ENCODE results near the gene RNF17. TPM values are rescaled to one million over a fixed set of nuclear protein-coding genes. Genes with fewer than 3 reads are reported as not detected.
"Not testable (repeated sequence)": the region's sequence is repeated elsewhere in the genome, so short reads cannot be mapped to it uniquely, and the experiment has no call there.

The RNF17 gene
- total RNA-seq, 1 donor from 2014 or later = not detected

DNA sequence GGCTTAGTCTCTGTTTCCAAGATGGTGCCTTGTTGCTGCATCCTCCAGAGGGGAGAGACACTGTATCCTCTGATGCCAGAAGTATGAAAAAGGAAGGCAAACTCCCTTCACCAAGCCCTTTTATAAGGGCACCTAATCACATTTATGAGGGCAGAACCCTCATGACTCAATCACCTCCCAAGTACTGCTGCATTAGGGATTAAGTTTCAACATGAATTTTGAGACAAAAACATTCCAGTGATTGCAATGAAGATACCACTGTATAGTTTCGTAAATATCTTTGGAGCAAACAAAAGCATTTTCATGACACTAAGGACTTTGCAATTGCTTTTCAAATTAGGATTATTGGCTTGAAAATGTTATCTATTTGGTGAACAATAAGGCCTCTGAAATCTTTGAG lies 63.8 kb downstream of the RNF17 start:
- H2AFZ ChIP-seq (ENCODE audit: low read depth, low read length) = no peak overlapping the region
- no peaks in the 10 kb centered on the region for H3K27me3 ChIP-seq (ENCODE audit: insufficient read depth, low read length)
- no peak overlapping the region for H3K9ac ChIP-seq (ENCODE audit: low read length)
- no peaks in the 10 kb centered on the region for H3K36me3 Mint-ChIP-seq (ENCODE audit: low read depth, unreplicated experiment)
- no peaks in the 10 kb centered on the region for H3K9me3 Mint-ChIP-seq (ENCODE audit: unreplicated experiment)
- no peak overlapping the region for H3K4me3 Mint-ChIP-seq (ENCODE audit: unreplicated experiment)
- H3K4me2 ChIP-seq (ENCODE audit: low read length) = no peak overlapping the region
- H3K27ac Mint-ChIP-seq (ENCODE audit: unreplicated experiment) = no peak overlapping the region
- H3K27ac ChIP-seq (ENCODE audit: low read depth, low read length) = no peak overlapping the region
- no peak overlapping the region for H3K4me3 ChIP-seq (ENCODE audit: insufficient read depth, low read depth, low read length)
- H3K79me2 ChIP-seq (ENCODE audit: insufficient read depth, low read length) = no peaks in the 10 kb centered on the region
- H3K27me3 Mint-ChIP-seq (ENCODE audit: low read depth, unreplicated experiment) = no peaks in the 10 kb centered on the region
- H3K4me1 ChIP-seq (ENCODE audit: insufficient read depth, low read length) = no peaks in the 10 kb centered on the region
- no peaks in the 10 kb centered on the region for H4K20me1 ChIP-seq (ENCODE audit: insufficient read depth, low read length)
- no peaks in the 10 kb centered on the region for H3K4me1 Mint-ChIP-seq (ENCODE audit: low read depth, unreplicated experiment)
- DNase-seq (ENCODE audit: low read depth) = no peak
- TF ChIP-seq, protein P1, sequence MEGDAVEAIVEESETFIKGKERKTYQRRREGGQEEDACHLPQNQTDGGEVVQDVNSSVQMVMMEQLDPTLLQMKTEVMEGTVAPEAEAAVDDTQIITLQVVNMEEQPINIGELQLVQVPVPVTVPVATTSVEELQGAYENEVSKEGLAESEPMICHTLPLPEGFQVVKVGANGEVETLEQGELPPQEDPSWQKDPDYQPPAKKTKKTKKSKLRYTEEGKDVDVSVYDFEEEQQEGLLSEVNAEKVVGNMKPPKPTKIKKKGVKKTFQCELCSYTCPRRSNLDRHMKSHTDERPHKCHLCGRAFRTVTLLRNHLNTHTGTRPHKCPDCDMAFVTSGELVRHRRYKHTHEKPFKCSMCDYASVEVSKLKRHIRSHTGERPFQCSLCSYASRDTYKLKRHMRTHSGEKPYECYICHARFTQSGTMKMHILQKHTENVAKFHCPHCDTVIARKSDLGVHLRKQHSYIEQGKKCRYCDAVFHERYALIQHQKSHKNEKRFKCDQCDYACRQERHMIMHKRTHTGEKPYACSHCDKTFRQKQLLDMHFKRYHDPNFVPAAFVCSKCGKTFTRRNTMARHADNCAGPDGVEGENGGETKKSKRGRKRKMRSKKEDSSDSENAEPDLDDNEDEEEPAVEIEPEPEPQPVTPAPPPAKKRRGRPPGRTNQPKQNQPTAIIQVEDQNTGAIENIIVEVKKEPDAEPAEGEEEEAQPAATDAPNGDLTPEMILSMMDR (IDR thresholded peaks at IDR 0.05; ENCODE audit: insufficient read depth, low read depth, low read length) = no peak
- no peak for TF ChIP-seq EZH2 (IDR thresholded peaks at IDR 0.05; ENCODE audit: insufficient read depth, low read length)
- FAIRE-seq = no peak
- H3K9me3 ChIP-seq (ENCODE audit: insufficient read depth, low read depth, low read length) = peaks cover 2% of the 10 kb centered on the region
- H3K36me3 ChIP-seq (ENCODE audit: insufficient read depth, low read length) = no peaks in the 10 kb centered on the region

DNA sequence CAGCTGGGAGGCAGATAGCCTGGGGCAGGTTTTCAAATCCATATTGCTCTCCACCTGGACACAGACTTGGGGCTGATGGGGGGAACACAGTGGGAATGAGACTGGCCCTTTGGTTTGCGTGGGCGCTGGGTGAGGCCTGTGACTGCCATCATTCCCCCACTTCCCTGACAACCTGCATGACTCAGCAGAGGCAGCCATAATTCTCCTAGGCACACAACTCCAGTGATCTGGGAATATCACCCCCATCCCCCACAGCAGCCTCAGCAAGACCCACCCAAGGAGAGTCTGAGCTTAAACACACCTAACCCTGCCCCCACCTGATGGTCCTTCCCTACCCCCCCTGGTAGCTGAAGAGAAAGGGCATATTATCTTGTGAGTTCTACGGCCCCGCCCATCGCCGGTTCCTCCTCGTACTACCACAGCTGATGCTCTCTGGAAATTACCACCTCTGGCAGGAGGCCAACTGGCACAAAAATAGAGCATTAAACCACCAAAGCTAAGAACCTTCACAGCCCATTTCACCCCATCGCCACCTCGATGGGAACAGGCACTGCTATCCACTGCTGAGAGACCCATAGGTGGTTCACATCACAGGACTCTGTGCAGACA lies 71.0 kb downstream of the RNF17 start:
- Mint-ChIP-seq H3K36me3 (ENCODE audit: low read depth, unreplicated experiment) (no peaks in the 10 kb centered on the region), H3K27ac (ENCODE audit: unreplicated experiment) (no peak overlapping the region), H3K4me1 (ENCODE audit: low read depth, unreplicated experiment) (no peaks in the 10 kb centered on the region), H3K27me3 (ENCODE audit: low read depth, unreplicated experiment) (peaks cover 15% of the 10 kb centered on the region), H3K4me3 (ENCODE audit: unreplicated experiment) (no peak overlapping the region), H3K9me3 (ENCODE audit: unreplicated experiment) (no peaks in the 10 kb centered on the region)
- Histone ChIP-seq H2AFZ (ENCODE audit: low read depth, low read length) (no peak overlapping the region), H3K4me1 (ENCODE audit: insufficient read depth, low read length) (no peaks in the 10 kb centered on the region), H3K79me2 (ENCODE audit: insufficient read depth, low read length) (no peaks in the 10 kb centered on the region), H3K4me3 (ENCODE audit: insufficient read depth, low read depth, low read length) (no peak overlapping the region), H4K20me1 (ENCODE audit: insufficient read depth, low read length) (no peaks in the 10 kb centered on the region), H3K9ac (ENCODE audit: low read length) (no peak overlapping the region), H3K27ac (ENCODE audit: low read depth, low read length) (no peak overlapping the region), H3K27me3 (ENCODE audit: insufficient read depth, low read length) (no peaks in the 10 kb centered on the region), H3K4me2 (ENCODE audit: low read length) (no peak overlapping the region), H3K9me3 (ENCODE audit: insufficient read depth, low read depth, low read length) (no peaks in the 10 kb centered on the region), H3K36me3 (ENCODE audit: insufficient read depth, low read length) (no peaks in the 10 kb centered on the region)
- TF ChIP-seq, protein P1 (IDR thresholded peaks at IDR 0.05; ENCODE audit: insufficient read depth, low read depth, low read length) = no peak
- TF ChIP-seq EZH2 (IDR thresholded peaks at IDR 0.05; ENCODE audit: insufficient read depth, low read length) = no peak
- FAIRE-seq (no peak), DNase-seq (ENCODE audit: low read depth) (no peak)

DNA sequence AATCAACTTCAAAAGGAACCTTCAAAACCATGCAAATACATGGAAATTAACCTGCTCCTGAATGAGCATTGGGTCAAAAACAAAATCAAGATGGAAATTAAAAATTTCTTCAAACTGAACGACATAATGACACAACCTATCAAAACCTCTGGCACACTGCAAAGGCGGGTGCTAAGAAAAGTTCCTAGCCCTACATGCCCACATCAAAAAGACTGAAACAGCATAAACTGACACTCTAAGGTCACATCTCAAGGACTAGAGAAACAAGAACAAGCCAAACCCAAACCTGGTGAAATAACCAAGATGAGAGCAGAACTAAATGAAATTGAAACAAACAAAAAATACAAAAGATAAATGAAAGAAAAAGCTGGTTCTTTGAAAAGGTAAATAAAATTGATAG lies 73.6 kb downstream of the RNF17 start:
- not testable (repeated sequence) for H3K79me2 ChIP-seq (ENCODE audit: insufficient read depth, low read length); H3K36me3 ChIP-seq (ENCODE audit: insufficient read depth, low read length); H3K4me1 ChIP-seq (ENCODE audit: insufficient read depth, low read length); H3K36me3 Mint-ChIP-seq (ENCODE audit: low read depth, unreplicated experiment); H3K27ac Mint-ChIP-seq (ENCODE audit: unreplicated experiment); FAIRE-seq; H2AFZ ChIP-seq (ENCODE audit: low read depth, low read length); H3K4me2 ChIP-seq (ENCODE audit: low read length); H3K27ac ChIP-seq (ENCODE audit: low read depth, low read length); H3K9me3 Mint-ChIP-seq (ENCODE audit: unreplicated experiment); H3K4me3 Mint-ChIP-seq (ENCODE audit: unreplicated experiment); H3K4me1 Mint-ChIP-seq (ENCODE audit: low read depth, unreplicated experiment); H4K20me1 ChIP-seq (ENCODE audit: insufficient read depth, low read length); DNase-seq (ENCODE audit: low read depth); H3K9ac ChIP-seq (ENCODE audit: low read length); H3K9me3 ChIP-seq (ENCODE audit: insufficient read depth, low read depth, low read length); H3K27me3 ChIP-seq (ENCODE audit: insufficient read depth, low read length); H3K4me3 ChIP-seq (ENCODE audit: insufficient read depth, low read depth, low read length)
- peaks cover 15% of the 10 kb centered on the region for H3K27me3 Mint-ChIP-seq (ENCODE audit: low read depth, unreplicated experiment)

Measured in astrocyte (in vitro differentiated cells and primary cell).